ENCODE data around the gene GHRHR. TPM values are rescaled to one million over a fixed set of nuclear protein-coding genes. Genes with fewer than 3 reads are reported as not detected.
A peak's percentile ranks its signal among the peaks of the same experiment; 100 is the strongest.

Gene GHRHR
- total and polyA plus RNA-seq, 11 donors: not detected

GRCh38 chr7:30983042-30983913, 19.5 kb downstream of the GHRHR start:
- DNase-seq (peak; percentile 78 to 90 (median 83)), ATAC-seq (peak; percentile 27 to 93 (median 86))
- 7 to 13% (median 8%) methylated on average over 10 to 15 of the region's 15 CpGs for WGBS, 4 donors
- Histone ChIP-seq H3K9me3 (no peaks in the 10 kb centered on the region), H3K36me3 (no peaks in the 10 kb centered on the region), H3K4me3 (no peak overlapping the region), H3K27ac (no peak overlapping the region), H3K27me3 (peaks cover 0 to 11% (median 0%) of the 10 kb centered on the region in 9 donors), H3K4me1 (peaks cover 0 to 13% (median 5%) of the 10 kb centered on the region in 12 donors)
- peak; percentile 79 to 98 (median 94) for TF ChIP-seq CTCF (IDR thresholded peaks at IDR 0.05)
- no peak for TF ChIP-seq POLR2A (IDR thresholded peaks at IDR 0.05)
- intact Hi-C loops (cut with DNase I): loop anchor here in 9 of 10 donors (1.0 to 10.0 kb wide), 6 partner anchors 69 to 652 kb away; partner anchors contain the start of gene ADCYAP1R1 (in 1 of the 9)

- Histone ChIP-seq H3K4me1 (peaks cover 0 to 19% (median 9%) of the 10 kb centered on the region in 12 donors), H3K4me3 (no peak overlapping the region), H3K36me3 (no peaks in the 10 kb centered on the region), H3K27ac (no peak overlapping the region), H3K9me3 (no peaks in the 10 kb centered on the region), H3K27me3 (peaks cover 0 to 11% (median 0%) of the 10 kb centered on the region in 9 donors)
- intact Hi-C loops (cut with DNase I): loop anchor here (1.0 to 10.0 kb wide), 7 partner anchors 68 to 651 kb away; partner anchors contain the start of gene ADCYAP1R1 (in 1 of the 10)
- ATAC-seq (peak in 2 of 4 donors; percentile 5 to 8), DNase-seq (no peak)
- peak in 1 of 12 donors; percentile 16 for TF ChIP-seq CTCF (IDR thresholded peaks at IDR 0.05)
- no peak for TF ChIP-seq POLR2A (IDR thresholded peaks at IDR 0.05)
- WGBS, 4 donors: 22 to 38% (median 29%) methylated on average over 10 to 12 of the region's 12 CpGs
Observed at GRCh38 chr7:30983914-30984247, 20.1 kb downstream of the GHRHR start.

- intact Hi-C loops (cut with DNase I): loop anchor here in 4 of 10 donors (1.0 to 10.0 kb wide), 5 partner anchors 68 to 650 kb away; partner anchors contain the start of gene ADCYAP1R1 (in 1 of the 4)
- Histone ChIP-seq H3K36me3 (no peaks in the 10 kb centered on the region), H3K9me3 (no peaks in the 10 kb centered on the region), H3K4me3 (no peak overlapping the region), H3K4me1 (peaks cover 0 to 20% (median 10%) of the 10 kb centered on the region in 12 donors), H3K27me3 (peaks cover 0 to 13% (median 0%) of the 10 kb centered on the region in 9 donors), H3K27ac (no peak overlapping the region)
- 71 to 74% (median 73%) methylated on average over 13 of the region's 13 CpGs for WGBS, 4 donors
- TF ChIP-seq CTCF (IDR thresholded peaks at IDR 0.05) (no peak), POLR2A (IDR thresholded peaks at IDR 0.05) (no peak)
- DNase-seq (no peak), ATAC-seq (no peak)
Observed at GRCh38 chr7:30984359-30985107, 20.8 kb downstream of the GHRHR start.

All from heart left ventricle (tissue), 16 donors.